GM12873 (cell line): Measurements from ENCODE around the gene STAG2.

Experiments used
- TF ChIP-seq, protein P1 (sequence below): IDR thresholded peaks from 2 replicates; pipeline ENCODE4 v1.5.1; 2012; ENCODE audit warnings: low read depth, mild to moderate bottlenecking, moderate library complexity, low read length, control low read depth; ENCODE audit not compliant: insufficient read depth; ENCODE audit errors: missing control alignments

The STAG2 gene

DNA sequence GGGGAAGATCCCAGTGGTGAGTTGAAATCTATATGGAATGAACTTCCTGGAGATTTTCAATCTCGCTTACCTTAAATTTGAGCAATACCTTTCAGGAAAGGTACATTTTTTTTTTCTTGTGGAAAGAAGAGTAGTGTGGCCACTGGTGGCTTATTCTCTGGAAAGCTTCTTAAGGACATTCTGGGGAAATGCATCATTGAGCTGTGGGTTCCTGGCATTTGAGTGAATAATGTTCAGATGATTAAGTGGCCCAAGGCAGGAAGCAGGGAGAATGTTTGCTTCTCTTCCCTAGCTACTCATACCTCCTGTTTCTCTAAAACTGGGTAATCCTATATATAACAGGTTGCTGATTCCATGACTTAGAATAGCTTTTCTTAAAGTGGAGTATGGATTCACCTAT is 31.8 kb downstream of the STAG2 start:
- TF ChIP-seq, protein P1, sequence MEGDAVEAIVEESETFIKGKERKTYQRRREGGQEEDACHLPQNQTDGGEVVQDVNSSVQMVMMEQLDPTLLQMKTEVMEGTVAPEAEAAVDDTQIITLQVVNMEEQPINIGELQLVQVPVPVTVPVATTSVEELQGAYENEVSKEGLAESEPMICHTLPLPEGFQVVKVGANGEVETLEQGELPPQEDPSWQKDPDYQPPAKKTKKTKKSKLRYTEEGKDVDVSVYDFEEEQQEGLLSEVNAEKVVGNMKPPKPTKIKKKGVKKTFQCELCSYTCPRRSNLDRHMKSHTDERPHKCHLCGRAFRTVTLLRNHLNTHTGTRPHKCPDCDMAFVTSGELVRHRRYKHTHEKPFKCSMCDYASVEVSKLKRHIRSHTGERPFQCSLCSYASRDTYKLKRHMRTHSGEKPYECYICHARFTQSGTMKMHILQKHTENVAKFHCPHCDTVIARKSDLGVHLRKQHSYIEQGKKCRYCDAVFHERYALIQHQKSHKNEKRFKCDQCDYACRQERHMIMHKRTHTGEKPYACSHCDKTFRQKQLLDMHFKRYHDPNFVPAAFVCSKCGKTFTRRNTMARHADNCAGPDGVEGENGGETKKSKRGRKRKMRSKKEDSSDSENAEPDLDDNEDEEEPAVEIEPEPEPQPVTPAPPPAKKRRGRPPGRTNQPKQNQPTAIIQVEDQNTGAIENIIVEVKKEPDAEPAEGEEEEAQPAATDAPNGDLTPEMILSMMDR, result no peak

DNA sequence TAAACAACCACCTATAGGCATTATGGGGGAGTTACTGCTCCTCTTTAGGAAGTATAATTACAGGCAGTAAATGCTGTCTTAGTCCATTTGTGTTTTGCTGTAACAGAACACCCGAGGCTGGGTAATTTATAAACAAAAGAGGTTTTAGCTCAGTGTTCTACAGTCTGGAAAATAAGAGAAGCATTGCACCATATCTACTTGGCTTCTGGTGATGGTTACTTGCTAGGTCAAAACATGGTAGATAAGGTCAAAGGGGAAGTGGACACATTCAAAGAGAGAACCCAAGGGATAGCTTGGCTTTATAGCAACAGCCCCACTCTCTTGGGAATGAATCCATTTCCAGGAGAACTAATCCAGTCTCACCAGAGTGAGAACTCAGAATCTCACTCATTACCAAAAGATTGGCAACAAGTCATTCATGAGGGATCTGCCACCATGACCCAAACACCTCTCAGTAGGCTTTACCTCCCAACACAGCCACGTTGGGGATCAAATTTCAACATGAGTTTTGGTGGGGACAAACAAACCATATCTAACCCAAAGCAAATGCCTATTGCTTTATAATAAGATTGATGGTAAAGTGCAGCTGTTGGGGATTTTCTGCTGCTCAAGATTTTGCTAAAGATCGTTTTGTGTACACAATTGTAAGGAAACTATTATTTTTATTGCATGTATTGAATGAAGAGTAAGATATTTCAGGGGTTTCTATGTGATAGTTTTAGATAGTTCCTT is 32.6 kb downstream of the STAG2 start:
- TF ChIP-seq, protein P1, result no peak

DNA sequence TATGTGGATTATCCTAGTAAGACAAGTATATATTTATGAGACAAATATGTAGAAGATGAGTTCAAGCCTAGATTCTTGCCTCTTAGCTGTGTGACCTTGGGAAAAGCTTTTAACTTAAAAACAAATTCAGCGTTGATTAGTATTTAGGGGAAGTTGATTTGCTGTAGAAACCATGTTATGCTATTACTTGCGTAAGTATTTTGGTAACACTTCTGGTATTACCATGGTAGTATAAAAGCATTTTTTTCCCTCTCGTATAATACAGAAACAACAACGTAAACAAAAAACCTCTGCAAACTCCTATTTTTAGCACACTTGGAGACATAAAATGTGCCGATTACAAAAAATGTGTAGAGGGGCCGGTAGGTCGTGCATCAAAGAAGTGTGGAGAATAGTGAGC is 33.2 kb downstream of the STAG2 start:
- TF ChIP-seq, protein P1, result no peak

DNA sequence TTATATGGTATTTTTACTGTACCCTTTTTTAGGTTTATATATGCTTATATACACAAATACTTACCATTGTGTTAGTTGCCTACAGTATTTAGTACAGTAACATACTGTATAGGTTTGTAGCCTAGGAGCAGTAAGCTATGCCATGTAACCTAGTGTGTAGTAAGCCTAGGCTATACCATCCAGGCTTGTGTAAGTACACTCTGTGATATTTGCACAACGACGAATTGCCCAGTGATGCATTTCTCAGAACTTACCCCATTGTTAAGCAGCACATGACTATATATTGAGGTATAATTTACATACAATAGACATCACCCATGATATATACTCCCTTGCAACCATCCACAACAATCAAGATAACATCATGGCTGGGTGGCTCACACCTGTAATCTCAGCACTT is 40.1 kb downstream of the STAG2 start:
- TF ChIP-seq, protein P1, result no peak

DNA sequence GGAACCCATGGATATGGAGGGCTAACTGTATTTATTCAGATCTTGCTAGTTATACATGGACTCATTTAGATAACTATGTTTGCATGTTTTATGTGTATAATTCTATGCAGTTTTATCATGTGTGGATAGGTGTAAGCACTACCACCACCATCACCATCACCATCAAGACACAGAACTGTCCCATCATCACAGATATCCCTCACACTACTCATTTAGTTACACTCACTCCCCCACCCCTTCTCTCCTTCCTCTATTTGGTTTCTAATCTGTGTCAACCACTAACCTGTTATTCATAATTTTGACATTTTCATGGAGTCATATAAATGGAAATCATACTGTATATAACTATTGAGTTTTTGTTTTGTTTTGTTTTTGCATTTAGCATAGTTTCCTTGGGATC is 43.7 kb downstream of the STAG2 start:
- TF ChIP-seq, protein P1, result no peak

DNA sequence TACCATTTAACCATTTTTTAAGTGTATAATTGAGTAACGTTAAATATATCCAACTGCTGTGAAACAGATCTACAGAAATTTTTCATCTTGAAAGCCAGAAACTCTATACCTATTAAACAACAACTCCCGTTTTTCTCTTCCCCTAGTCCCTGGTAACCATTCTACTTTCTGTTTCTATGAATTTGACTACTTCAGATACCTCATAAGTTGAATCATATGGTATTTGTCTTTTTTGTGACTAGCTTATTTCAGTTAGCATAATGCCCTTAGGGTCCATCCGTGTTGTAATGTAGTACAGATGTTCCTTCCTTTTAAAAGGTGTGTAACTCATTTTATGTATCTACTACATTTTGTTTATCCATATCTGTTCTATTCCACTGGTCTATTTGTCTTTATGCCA is 48.7 kb downstream of the STAG2 start:
- TF ChIP-seq, protein P1, result no peak

DNA sequence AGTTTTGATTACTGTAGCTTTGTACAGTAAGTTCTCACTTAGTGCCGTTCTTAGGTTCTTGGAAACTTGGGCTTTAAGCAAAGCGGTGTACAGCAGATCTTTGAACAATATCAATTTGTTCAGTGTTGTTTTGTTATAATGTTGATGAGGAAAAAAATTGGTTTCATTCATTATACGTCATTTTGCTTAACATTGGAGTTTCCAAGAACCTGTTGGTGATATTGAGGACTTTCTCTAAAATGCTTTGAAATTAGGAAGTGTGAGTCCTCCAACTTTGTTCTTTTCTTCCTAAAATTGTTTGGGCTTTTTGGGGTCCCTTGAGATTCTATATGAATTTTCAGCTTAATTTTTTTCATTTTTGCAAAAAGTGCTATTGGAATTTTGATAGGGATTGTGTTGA is 49.1 kb downstream of the STAG2 start:
- TF ChIP-seq, protein P1, result no peak
